Peyer's patch (tissue), 4 donors: ENCODE data around the gene CNR2.

Source experiments
- CTCF ChIP-seq, 6 experiments: fragments of 450-650 bp in 4 of 6; fragments of 200-600 bp in 2 of 6; sonication (generic) in 1 of 6; IDR thresholded peaks; one replicate each; pipeline ENCODE4 v1.5.1; 2017 to 2019; ENCODE audit warnings: antibody characterized with exemption in 6 of 6, mild to moderate bottlenecking in 3 of 6, moderate library complexity in 1 of 6
- POLR2A ChIP-seq, 2 donors: fragments of 450-650 bp; IDR thresholded peaks; one replicate each; pipeline ENCODE4 v1.5.1; 2017; ENCODE audit warnings: antibody characterized with exemption in 2 of 2, mild to moderate bottlenecking in 2 of 2, moderate library complexity in 2 of 2

- TF ChIP-seq CTCF (IDR thresholded peaks at IDR 0.05) (no peak), POLR2A (IDR thresholded peaks at IDR 0.05) (no peak)
Measured at GRCh38 chr1:23927097-23927496, 13.9 kb upstream of the CNR2 start.
